ENCODE measurements around the gene CSF3. TPM values are rescaled to one million over a fixed set of nuclear protein-coding genes. Genes with fewer than 3 reads are reported as not detected.

Gene CSF3
- total and polyA plus RNA-seq, 2 donors (not counting 1 experiment from before 2014, with no cell fraction given): not detected

DNA sequence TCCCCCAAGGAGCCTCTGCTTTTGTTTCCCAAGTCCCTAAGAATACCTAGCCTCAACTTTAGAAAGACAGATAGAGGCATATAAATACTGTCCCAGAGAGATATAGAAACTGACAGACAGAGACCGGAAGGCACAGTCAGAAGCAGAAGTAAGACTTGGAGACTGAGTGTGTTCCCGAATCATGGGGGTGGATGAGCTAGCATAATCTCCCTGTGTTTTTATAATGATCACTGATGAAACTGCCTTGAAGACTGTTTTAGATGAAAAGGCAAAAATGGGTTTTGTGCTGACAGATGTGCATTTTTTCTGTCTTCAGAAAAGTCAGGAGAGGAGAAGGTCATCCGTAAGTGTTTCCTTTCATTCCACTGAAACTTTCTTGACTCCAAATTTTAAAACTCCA is 43.0 kb upstream of the CSF3 start:
- H3K9me3 ChIP-seq (ENCODE audit: control insufficient read depth, insufficient read depth, low read depth, low read length): no peaks in the 10 kb centered on the region
- TF ChIP-seq EZH2 (IDR thresholded peaks at IDR 0.05; ENCODE audit: low read length, missing control alignments): no peak
- TF ChIP-seq, protein P1, sequence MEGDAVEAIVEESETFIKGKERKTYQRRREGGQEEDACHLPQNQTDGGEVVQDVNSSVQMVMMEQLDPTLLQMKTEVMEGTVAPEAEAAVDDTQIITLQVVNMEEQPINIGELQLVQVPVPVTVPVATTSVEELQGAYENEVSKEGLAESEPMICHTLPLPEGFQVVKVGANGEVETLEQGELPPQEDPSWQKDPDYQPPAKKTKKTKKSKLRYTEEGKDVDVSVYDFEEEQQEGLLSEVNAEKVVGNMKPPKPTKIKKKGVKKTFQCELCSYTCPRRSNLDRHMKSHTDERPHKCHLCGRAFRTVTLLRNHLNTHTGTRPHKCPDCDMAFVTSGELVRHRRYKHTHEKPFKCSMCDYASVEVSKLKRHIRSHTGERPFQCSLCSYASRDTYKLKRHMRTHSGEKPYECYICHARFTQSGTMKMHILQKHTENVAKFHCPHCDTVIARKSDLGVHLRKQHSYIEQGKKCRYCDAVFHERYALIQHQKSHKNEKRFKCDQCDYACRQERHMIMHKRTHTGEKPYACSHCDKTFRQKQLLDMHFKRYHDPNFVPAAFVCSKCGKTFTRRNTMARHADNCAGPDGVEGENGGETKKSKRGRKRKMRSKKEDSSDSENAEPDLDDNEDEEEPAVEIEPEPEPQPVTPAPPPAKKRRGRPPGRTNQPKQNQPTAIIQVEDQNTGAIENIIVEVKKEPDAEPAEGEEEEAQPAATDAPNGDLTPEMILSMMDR (conservative IDR thresholded peaks at IDR 0.05 in 1 of 2, IDR thresholded peaks at IDR 0.05 in 1 of 2; ENCODE audit: low read depth in 1 of 2, low read length in 2 of 2): no peak
- H3K36me3 ChIP-seq (ENCODE audit: control insufficient read depth, insufficient read depth, low read length): no peaks in the 10 kb centered on the region
- H3K4me1 ChIP-seq (ENCODE audit: control insufficient read depth, extremely low read depth, insufficient read depth, low read length): no peaks in the 10 kb centered on the region
- peaks cover 19% of the 10 kb centered on the region for H3K27me3 ChIP-seq (ENCODE audit: control insufficient read depth, insufficient read depth, low read length)
- H3K79me2 ChIP-seq (ENCODE audit: control insufficient read depth, insufficient read depth, low read length): no peaks in the 10 kb centered on the region
- no peak overlapping the region for H3K4me3 ChIP-seq (replicated peaks in 1 of 4; ENCODE audit: control extremely low read depth in 1 of 4, insufficient read depth in 1 of 4, low read depth in 3 of 4, low read length in 4 of 4)
- DNase-seq (ENCODE audit: low read depth in 2 of 2): peak in 1 of 2 donors; percentile 13
- no peak overlapping the region for H3K4me2 ChIP-seq (ENCODE audit: extremely low read depth, insufficient read depth, low read length)
- no peak overlapping the region for H2AFZ ChIP-seq (ENCODE audit: low read length)
- H3K27ac ChIP-seq (ENCODE audit: insufficient read depth, low read length): no peak overlapping the region
- H3K9ac ChIP-seq (ENCODE audit: insufficient read depth, low read length): no peak overlapping the region
- no peaks in the 10 kb centered on the region for H4K20me1 ChIP-seq (ENCODE audit: control insufficient read depth, extremely low read depth, insufficient read depth, low read length)

DNA sequence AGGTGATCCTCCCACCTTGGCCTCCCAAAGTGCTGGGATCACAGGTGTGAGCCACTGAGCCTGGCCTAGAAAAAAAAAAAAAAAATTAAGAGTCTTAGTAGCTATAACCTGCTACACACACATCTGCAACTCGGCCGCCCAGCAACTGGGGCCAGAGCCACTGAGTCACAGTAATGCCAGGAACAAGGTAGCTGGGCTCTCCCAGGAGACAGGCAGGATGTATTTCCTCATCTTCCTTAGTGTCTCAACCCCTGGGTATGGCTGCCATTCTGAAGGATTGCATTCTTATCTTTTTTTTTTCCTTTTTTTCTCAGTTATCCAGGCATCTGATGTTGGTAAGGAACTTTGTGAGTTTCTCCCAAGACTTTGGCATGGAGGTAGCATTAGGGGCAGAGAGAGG is 41.7 kb upstream of the CSF3 start:
- TF ChIP-seq, protein P1 (conservative IDR thresholded peaks at IDR 0.05 in 1 of 2, IDR thresholded peaks at IDR 0.05 in 1 of 2; ENCODE audit: low read depth in 1 of 2, low read length in 2 of 2): no peak
- TF ChIP-seq EZH2 (IDR thresholded peaks at IDR 0.05; ENCODE audit: low read length, missing control alignments): no peak
- Histone ChIP-seq H3K9ac (ENCODE audit: insufficient read depth, low read length) (no peak overlapping the region), H3K36me3 (ENCODE audit: control insufficient read depth, insufficient read depth, low read length) (no peaks in the 10 kb centered on the region), H2AFZ (ENCODE audit: low read length) (no peak overlapping the region), H3K4me1 (ENCODE audit: control insufficient read depth, extremely low read depth, insufficient read depth, low read length) (no peaks in the 10 kb centered on the region), H3K27me3 (ENCODE audit: control insufficient read depth, insufficient read depth, low read length) (peaks cover 19% of the 10 kb centered on the region), H4K20me1 (ENCODE audit: control insufficient read depth, extremely low read depth, insufficient read depth, low read length) (no peaks in the 10 kb centered on the region), H3K4me3 (replicated peaks in 1 of 4; ENCODE audit: control extremely low read depth in 1 of 4, insufficient read depth in 1 of 4, low read depth in 3 of 4, low read length in 4 of 4) (no peak overlapping the region), H3K27ac (ENCODE audit: insufficient read depth, low read length) (no peak overlapping the region), H3K4me2 (ENCODE audit: extremely low read depth, insufficient read depth, low read length) (no peak overlapping the region), H3K79me2 (ENCODE audit: control insufficient read depth, insufficient read depth, low read length) (no peaks in the 10 kb centered on the region), H3K9me3 (ENCODE audit: control insufficient read depth, insufficient read depth, low read depth, low read length) (no peaks in the 10 kb centered on the region)
- no peak for DNase-seq (ENCODE audit: low read depth in 2 of 2)

DNA sequence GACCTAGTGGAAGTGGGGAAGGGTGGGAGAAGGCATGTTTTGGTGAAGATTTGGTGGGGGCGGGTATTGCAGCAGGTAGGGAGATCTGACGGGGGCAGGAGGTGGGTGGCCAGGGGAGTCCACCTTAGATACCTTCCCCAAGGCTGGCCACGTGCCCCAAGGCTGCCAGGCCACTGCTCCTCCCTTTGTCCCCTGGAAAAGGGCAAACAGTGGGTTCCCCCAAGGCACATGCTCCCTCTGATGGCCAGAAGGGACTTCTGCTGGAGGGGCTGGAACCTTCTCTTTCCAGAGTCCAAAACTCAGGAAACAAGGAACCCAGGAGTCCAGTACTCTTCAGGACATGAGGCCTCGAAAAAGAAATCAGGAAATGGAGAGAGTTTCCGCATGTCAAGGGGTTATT is 40.8 kb upstream of the CSF3 start:
- no peak overlapping the region for H2AFZ ChIP-seq (ENCODE audit: low read length)
- no peak overlapping the region for H3K9ac ChIP-seq (ENCODE audit: insufficient read depth, low read length)
- no peaks in the 10 kb centered on the region for H3K79me2 ChIP-seq (ENCODE audit: control insufficient read depth, insufficient read depth, low read length)
- no peaks in the 10 kb centered on the region for H3K36me3 ChIP-seq (ENCODE audit: control insufficient read depth, insufficient read depth, low read length)
- no peaks in the 10 kb centered on the region for H4K20me1 ChIP-seq (ENCODE audit: control insufficient read depth, extremely low read depth, insufficient read depth, low read length)
- H3K4me2 ChIP-seq (ENCODE audit: extremely low read depth, insufficient read depth, low read length): no peak overlapping the region
- H3K4me3 ChIP-seq (replicated peaks in 1 of 4; ENCODE audit: control extremely low read depth in 1 of 4, insufficient read depth in 1 of 4, low read depth in 3 of 4, low read length in 4 of 4): no peak overlapping the region
- no peak for DNase-seq (ENCODE audit: low read depth in 2 of 2)
- H3K4me1 ChIP-seq (ENCODE audit: control insufficient read depth, extremely low read depth, insufficient read depth, low read length): peaks cover 4% of the 10 kb centered on the region
- peaks cover 18% of the 10 kb centered on the region for H3K27me3 ChIP-seq (ENCODE audit: control insufficient read depth, insufficient read depth, low read length)
- H3K9me3 ChIP-seq (ENCODE audit: control insufficient read depth, insufficient read depth, low read depth, low read length): no peaks in the 10 kb centered on the region
- no peak for TF ChIP-seq EZH2 (IDR thresholded peaks at IDR 0.05; ENCODE audit: low read length, missing control alignments)
- TF ChIP-seq, protein P1 (conservative IDR thresholded peaks at IDR 0.05 in 1 of 2, IDR thresholded peaks at IDR 0.05 in 1 of 2; ENCODE audit: low read depth in 1 of 2, low read length in 2 of 2): no peak
- no peak overlapping the region for H3K27ac ChIP-seq (ENCODE audit: insufficient read depth, low read length)
